Measurements from ENCODE around the gene FBXW9. TPM values are rescaled to one million over a fixed set of nuclear protein-coding genes. Genes with fewer than 3 reads are reported as not detected.

The FBXW9 gene
- total and polyA plus RNA-seq, 2 of the 8 experiments (the other 6 are each of a cell fraction or from before 2014, with no cell fraction given): 10.8 to 30.1 TPM

GRCh38 chr19:12730064-12730463 is 33.6 kb upstream of the FBXW9 start:
- Histone ChIP-seq H2AK5ac (ENCODE audit: low read depth, low read length) (no peak overlapping the region), H3K14ac (ENCODE audit: insufficient read length) (no peak overlapping the region), H2BK20ac (ENCODE audit: low read length) (no peak overlapping the region), H2AFZ (ENCODE audit: low read length) (no peak overlapping the region), H2BK120ac (replicated peaks; ENCODE audit: low read depth, low read length) (no peak overlapping the region), H3K27ac (ENCODE audit: low read depth, low read length) (no peak overlapping the region), H4K20me1 (replicated peaks in 1 of 2; ENCODE audit: control insufficient read depth in 1 of 2, insufficient read depth in 2 of 2, low read length in 2 of 2) (peaks cover 14 to 20% of the 10 kb centered on the region in 2 experiments), H3K4me1 (replicated peaks in 1 of 4; ENCODE audit: control insufficient read depth in 3 of 4, insufficient read depth in 4 of 4, low read length in 3 of 4) (peaks cover 0 to 6% (median 4%) of the 10 kb centered on the region in 4 experiments; a peak in 5 of 7 replicates), H3K79me2 (ENCODE audit: control insufficient read depth in 1 of 2, insufficient read depth in 2 of 2, low read length in 2 of 2) (peaks cover 26 to 39% of the 10 kb centered on the region in 2 experiments), H3K23ac (ENCODE audit: insufficient read length) (no peak overlapping the region), H2BK15ac (ENCODE audit: low read length) (no peak overlapping the region), H4K5ac (ENCODE audit: insufficient read length, low read depth, low read length) (no peak overlapping the region), H3K4ac (replicated peaks; ENCODE audit: insufficient read length, low read depth, low read length) (no peak overlapping the region), H4K91ac (replicated peaks; ENCODE audit: insufficient read length, low read length) (no peak overlapping the region), H2BK5ac (ENCODE audit: low read depth, low read length) (no peak overlapping the region), H3K79me1 (ENCODE audit: low read depth, low read length) (peaks cover 5% of the 10 kb centered on the region; the same call in 1 of the 2 replicates), H3K9ac (replicated peaks in 1 of 4; ENCODE audit: extremely low read depth in 1 of 4, low read depth in 3 of 4, low read length in 3 of 4) (no peak overlapping the region), H3K56ac (replicated peaks; ENCODE audit: insufficient read length, low read depth, low read length) (no peak overlapping the region), H3K4me2 (ENCODE audit: insufficient read depth in 1 of 2, low read depth in 2 of 2, low read length in 2 of 2) (no peak overlapping the region), H4K8ac (ENCODE audit: extremely low read depth, insufficient read depth, low read length) (no peak overlapping the region), H3K23me2 (ENCODE audit: low read depth, low read length) (peaks cover 8% of the 10 kb centered on the region), H3K27me3 (replicated peaks in 1 of 4; ENCODE audit: control insufficient read depth in 3 of 4, extremely low read depth in 1 of 4, insufficient read depth in 3 of 4, low read length in 3 of 4) (no peaks in the 10 kb centered on the region), H3K4me3 (ENCODE audit: extremely low read depth in 1 of 4, insufficient read depth in 2 of 4, low read depth in 3 of 4, low read length in 4 of 4) (no peak overlapping the region), H3K36me3 (ENCODE audit: control insufficient read depth in 2 of 4, insufficient read depth in 4 of 4, low read length in 3 of 4) (peaks cover 10 to 31% (median 15%) of the 10 kb centered on the region in 4 experiments), H3K18ac (ENCODE audit: extremely low read depth, low read length) (no peak overlapping the region), H3K9me3 (ENCODE audit: insufficient read depth in 2 of 2, low read depth in 1 of 2, low read length in 1 of 2) (no peaks in the 10 kb centered on the region), H2BK12ac (ENCODE audit: low read depth, low read length) (no peak overlapping the region)
- DNase-seq (ENCODE audit: low read depth in 1 of 2, low spot score in 2 of 2) (no peak), FAIRE-seq (no peak)
- 92% methylated on average over 3 of the region's 3 CpGs; no CpG with 5 or more reads in 1 of the 2 experiments for WGBS, 2 experiments (ENCODE audit: extremely low coverage in 1 of 2, insufficient coverage in 1 of 2, insufficient read length in 1 of 2, insufficient replicate concordance in 2 of 2, low coverage in 1 of 2, low lambda C conversion rate in 2 of 2, missing lambda C conversion rate in 1 of 2)
- TF ChIP-seq SIN3A (conservative IDR thresholded peaks at IDR 0.05 in 1 of 2, IDR thresholded peaks at IDR 0.05 in 1 of 2; ENCODE audit: low read depth in 1 of 2, low read length in 2 of 2) (no peak), HDAC6 (IDR thresholded peaks at IDR 0.05; ENCODE audit: low read depth, low read length) (no peak), ZNF274 (IDR thresholded peaks at IDR 0.05; ENCODE audit: borderline replicate concordance, extremely low read depth, low read length) (no peak), SIX5 (IDR thresholded peaks at IDR 0.05; ENCODE audit: low read depth, low read length) (no peak), MAFK (IDR thresholded peaks at IDR 0.05; ENCODE audit: low read depth, low read length) (no peak), SRF (IDR thresholded peaks at IDR 0.05; ENCODE audit: low read depth, low read length) (no peak), CBX5 (IDR thresholded peaks at IDR 0.05; ENCODE audit: low read depth, low read length) (no peak), CEBPB (IDR thresholded peaks at IDR 0.05; ENCODE audit: low read depth, low read length) (no peak), RNF2 (IDR thresholded peaks at IDR 0.05; ENCODE audit: borderline replicate concordance, low read depth, low read length, missing control alignments, poor library complexity, severe bottlenecking) (no peak), KDM1A (IDR thresholded peaks at IDR 0.05; ENCODE audit: borderline replicate concordance, low read length) (no peak), FOSL1 (IDR thresholded peaks at IDR 0.05; ENCODE audit: insufficient read depth, low read depth, low read length) (no peak), SP1 (IDR thresholded peaks at IDR 0.05; ENCODE audit: low read depth, low read length) (no peak), JUN (IDR thresholded peaks at IDR 0.05; ENCODE audit: low read depth, low read length) (no peak)
- CTCF ChIA-PET (ENCODE audit: partially characterized antibody): interaction anchor here (0.6 to 2.2 kb wide), 4 partner anchors 30 to 964 kb away, joined by 3 to 10 read pairs (median 6); no protein-coding TSS in a partner anchor
- POLR2A ChIA-PET (ENCODE audit: partially characterized antibody): interaction anchor here (1.2 to 14.0 kb wide), 5 partner anchors 11 to 426 kb away, joined by 3 to 258 read pairs (median 7); partner anchors contain the start of gene TNPO2

All from H1 (cell line).